Lower lobe of right lung (tissue), 2 donors: ENCODE data around the gene DIAPH3. TPM values are rescaled to one million over a fixed set of nuclear protein-coding genes. Genes with fewer than 3 reads are reported as not detected.
"Not testable (repeated sequence)": the region's sequence is repeated elsewhere in the genome, so short reads cannot be mapped to it uniquely, and the experiment has no call there.

Experiments
- ATAC-seq, 2 donors: fragments of 200-7000 bp; cut with Tn5 transposase; one replicate each; pipeline ENCODE4 v1.9.1; 2020 to 2022; ENCODE audit warnings: mild to moderate bottlenecking in 2 of 2, moderate library complexity in 2 of 2
- DNase-seq: peaks from one replicate; pipeline ENCODE4 v3.0.0-alpha.2; 2020
- H3K27ac ChIP-seq: fragments of 200-600 bp; one replicate; pipeline ENCODE4 v1.8.0; 2022
- H3K27me3 ChIP-seq: fragments of 200-600 bp; one replicate; pipeline ENCODE4 v1.8.0; 2022; ENCODE audit warnings: low read depth
- H3K36me3 ChIP-seq: fragments of 200-600 bp; one replicate; pipeline ENCODE4 v1.8.0; 2022; ENCODE audit warnings: mild to moderate bottlenecking
- H3K4me1 ChIP-seq: fragments of 200-600 bp; one replicate; pipeline ENCODE4 v1.8.0; 2022
- H3K4me3 ChIP-seq: fragments of 200-600 bp; one replicate; pipeline ENCODE4 v1.8.0; 2022; ENCODE audit warnings: mild to moderate bottlenecking
- H3K9me3 ChIP-seq: fragments of 200-600 bp; one replicate; pipeline ENCODE4 v1.8.0; 2022
- intact Hi-C: fragments of 100-400 bp; cut with DNase I; formaldehyde crosslinking; loops from one replicate; pipeline ENCODE4 v1.11.0; 2022
- total RNA-seq: library from RNA; stranded (reverse); fragmentation: NEBNext Ultra II Directional; extraction: Animal tissue kit (Norgen Biotek cat#: 25700); gene quantifications from one replicate; pipeline ENCODE4 v1.2.1, GENCODE V29; 2021
- TF ChIP-seq, protein P1 (sequence below): fragments of 200-600 bp; IDR thresholded peaks from one replicate; pipeline ENCODE4 v1.8.0; 2022; ENCODE audit warnings: antibody characterized with exemption, mild to moderate bottlenecking
- donor health status: DM: no; HTN: yes; CAD: no; lungs with severe emphysema.

The DIAPH3 gene
- total RNA-seq, 1 donor from 2014 or later: 3.2 TPM

DNA sequence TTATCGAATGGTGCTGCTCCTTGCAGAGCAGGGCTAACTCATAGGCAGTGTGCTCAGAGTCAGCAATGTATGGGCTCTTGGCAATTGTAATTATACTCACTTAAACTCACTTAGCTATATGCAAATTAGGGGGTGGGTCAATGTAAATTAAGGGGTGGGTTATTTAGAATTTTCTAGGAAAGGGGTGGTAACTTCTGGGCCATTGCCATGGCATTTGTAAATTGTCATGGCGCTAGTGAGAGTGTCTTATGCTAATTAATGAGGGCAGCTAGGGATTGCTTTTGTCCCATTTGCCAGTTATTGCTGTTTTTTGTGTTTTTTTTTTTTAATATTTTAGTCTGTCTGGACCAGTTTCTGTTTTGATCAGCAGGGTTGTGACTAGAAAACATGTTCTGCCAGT, 68.4 kb downstream of the DIAPH3 start:
- no peaks in the 10 kb centered on the region for H3K27me3 ChIP-seq
- intact Hi-C loops: no loop called here
- DNase-seq (no peak), ATAC-seq (no peak)
- H3K9me3 ChIP-seq: no peaks in the 10 kb centered on the region
- H3K4me3 ChIP-seq: no peak overlapping the region
- TF ChIP-seq, protein P1, sequence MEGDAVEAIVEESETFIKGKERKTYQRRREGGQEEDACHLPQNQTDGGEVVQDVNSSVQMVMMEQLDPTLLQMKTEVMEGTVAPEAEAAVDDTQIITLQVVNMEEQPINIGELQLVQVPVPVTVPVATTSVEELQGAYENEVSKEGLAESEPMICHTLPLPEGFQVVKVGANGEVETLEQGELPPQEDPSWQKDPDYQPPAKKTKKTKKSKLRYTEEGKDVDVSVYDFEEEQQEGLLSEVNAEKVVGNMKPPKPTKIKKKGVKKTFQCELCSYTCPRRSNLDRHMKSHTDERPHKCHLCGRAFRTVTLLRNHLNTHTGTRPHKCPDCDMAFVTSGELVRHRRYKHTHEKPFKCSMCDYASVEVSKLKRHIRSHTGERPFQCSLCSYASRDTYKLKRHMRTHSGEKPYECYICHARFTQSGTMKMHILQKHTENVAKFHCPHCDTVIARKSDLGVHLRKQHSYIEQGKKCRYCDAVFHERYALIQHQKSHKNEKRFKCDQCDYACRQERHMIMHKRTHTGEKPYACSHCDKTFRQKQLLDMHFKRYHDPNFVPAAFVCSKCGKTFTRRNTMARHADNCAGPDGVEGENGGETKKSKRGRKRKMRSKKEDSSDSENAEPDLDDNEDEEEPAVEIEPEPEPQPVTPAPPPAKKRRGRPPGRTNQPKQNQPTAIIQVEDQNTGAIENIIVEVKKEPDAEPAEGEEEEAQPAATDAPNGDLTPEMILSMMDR: no peak
- H3K36me3 ChIP-seq: no peaks in the 10 kb centered on the region
- no peak overlapping the region for H3K27ac ChIP-seq
- no peaks in the 10 kb centered on the region for H3K4me1 ChIP-seq

DNA sequence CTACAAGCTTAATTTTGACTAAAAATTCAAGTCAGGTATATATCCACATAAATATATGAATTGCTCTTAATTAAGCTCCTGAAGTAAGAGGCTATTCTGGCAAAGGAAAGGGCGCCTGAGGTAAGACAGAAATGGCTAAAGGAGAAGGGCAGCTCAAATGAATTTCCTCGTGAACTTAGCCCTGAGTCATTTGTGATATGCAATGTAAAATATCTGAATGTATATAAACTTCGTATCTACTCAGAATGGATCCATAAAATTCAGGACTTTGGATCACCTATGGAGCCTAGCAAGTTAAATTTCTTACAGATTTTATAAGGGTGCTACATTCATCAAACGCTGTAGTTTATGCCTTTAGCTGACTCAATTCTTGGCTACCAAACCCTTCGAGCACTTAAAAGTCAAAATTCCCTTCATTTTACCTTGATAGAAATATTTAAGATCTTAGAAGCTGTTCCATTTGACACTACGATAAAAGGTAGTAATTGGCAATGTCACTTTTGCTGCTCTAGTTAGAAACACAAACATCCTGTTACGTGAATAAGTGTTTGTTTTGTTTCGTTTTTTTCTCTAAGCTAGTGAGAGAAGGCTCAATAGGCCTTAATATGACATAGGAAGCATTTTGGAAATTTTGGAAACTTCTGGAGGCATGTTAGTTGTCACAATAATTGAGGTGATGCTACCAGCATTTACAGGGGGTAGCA, 69.2 kb downstream of the DIAPH3 start:
- no peaks in the 10 kb centered on the region for H3K27me3 ChIP-seq
- ATAC-seq (peak in 1 of 2 donors; percentile 44), DNase-seq (no peak)
- TF ChIP-seq, protein P1: no peak
- H3K9me3 ChIP-seq: no peaks in the 10 kb centered on the region
- intact Hi-C loops: no loop called here
- H3K4me3 ChIP-seq: no peak overlapping the region
- no peak overlapping the region for H3K27ac ChIP-seq
- H3K36me3 ChIP-seq: no peaks in the 10 kb centered on the region
- no peaks in the 10 kb centered on the region for H3K4me1 ChIP-seq

DNA sequence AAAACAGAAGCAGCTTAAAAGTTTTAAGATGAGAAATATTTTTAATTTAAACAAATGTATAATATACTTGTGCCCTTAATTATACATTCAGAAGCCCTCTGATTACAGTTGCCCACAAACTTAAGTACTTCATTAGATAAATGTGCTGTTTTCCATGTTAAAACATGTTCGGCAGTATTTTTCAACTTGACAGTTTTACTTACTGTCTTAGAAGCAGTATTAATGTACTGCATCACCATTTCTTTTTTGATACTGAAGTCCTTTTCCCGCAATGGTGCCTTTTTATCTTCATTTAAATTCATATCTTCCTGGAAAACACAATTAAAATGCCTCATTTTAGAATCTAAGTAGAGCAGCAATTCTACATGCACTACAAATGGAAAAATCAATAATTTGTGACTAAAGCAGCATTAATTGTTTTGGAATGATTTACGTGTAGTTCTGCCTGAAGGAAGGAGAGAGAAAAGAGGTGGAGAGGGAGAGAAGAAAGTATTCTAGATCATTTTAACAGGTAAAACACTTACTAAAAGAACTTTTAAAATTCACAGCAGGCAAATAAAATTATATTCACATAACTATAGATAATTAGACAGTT, 70.2 kb downstream of the DIAPH3 start:
- Histone ChIP-seq H3K27ac (no peak overlapping the region), H3K9me3 (no peaks in the 10 kb centered on the region), H3K36me3 (no peaks in the 10 kb centered on the region), H3K4me3 (no peak overlapping the region), H3K4me1 (no peaks in the 10 kb centered on the region), H3K27me3 (no peaks in the 10 kb centered on the region)
- TF ChIP-seq, protein P1: no peak
- ATAC-seq (no peak), DNase-seq (no peak)
- intact Hi-C loops: no loop called here

DNA sequence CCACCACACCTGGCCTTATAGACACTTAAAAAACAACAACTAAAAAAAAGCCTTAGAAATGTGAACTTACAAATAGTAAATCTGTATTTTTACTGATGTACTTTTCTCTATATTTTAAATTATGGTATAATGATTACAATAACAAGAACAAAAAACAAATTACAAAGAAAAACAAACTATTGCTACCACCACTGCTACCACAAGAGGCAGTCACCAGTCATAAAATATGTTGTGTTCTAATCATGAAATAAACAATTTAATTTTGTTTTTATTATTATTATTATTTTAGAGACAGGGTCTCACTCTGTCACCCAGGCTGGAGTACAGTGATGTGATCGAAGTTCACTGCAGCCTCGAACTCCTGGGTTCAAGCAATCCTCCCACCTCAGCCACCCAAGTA, 72.2 kb downstream of the DIAPH3 start:
- H3K9me3 ChIP-seq: no peaks in the 10 kb centered on the region
- no peak overlapping the region for H3K27ac ChIP-seq
- TF ChIP-seq, protein P1: no peak
- H3K27me3 ChIP-seq: no peaks in the 10 kb centered on the region
- H3K4me3 ChIP-seq: no peak overlapping the region
- no peaks in the 10 kb centered on the region for H3K36me3 ChIP-seq
- no peak for ATAC-seq
- no peak for DNase-seq
- no peaks in the 10 kb centered on the region for H3K4me1 ChIP-seq
- intact Hi-C loops: no loop called here

DNA sequence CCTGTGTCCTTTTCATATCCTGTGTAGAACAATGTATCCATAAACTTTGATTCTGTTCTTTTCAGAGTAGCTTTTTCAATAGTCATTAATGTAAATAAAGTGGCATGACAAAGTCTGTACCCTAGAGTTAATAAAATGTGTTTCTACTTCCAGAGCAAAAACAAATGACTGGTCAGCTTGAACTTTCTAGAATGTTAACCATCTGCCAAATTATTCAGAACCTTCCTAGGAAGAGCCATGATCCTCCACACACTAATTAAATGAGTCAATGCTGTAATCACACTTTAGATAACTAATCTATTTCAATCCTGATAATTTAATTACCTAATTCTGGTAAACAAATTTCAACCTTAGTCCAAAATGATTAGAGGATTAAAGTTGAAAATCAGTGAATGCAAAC, 73.2 kb downstream of the DIAPH3 start:
- Histone ChIP-seq H3K27me3 (no peaks in the 10 kb centered on the region), H3K4me3 (no peak overlapping the region), H3K4me1 (no peaks in the 10 kb centered on the region), H3K27ac (no peak overlapping the region), H3K9me3 (no peaks in the 10 kb centered on the region), H3K36me3 (no peaks in the 10 kb centered on the region)
- TF ChIP-seq, protein P1: no peak
- DNase-seq (no peak), ATAC-seq (no peak)
- intact Hi-C loops: no loop called here

DNA sequence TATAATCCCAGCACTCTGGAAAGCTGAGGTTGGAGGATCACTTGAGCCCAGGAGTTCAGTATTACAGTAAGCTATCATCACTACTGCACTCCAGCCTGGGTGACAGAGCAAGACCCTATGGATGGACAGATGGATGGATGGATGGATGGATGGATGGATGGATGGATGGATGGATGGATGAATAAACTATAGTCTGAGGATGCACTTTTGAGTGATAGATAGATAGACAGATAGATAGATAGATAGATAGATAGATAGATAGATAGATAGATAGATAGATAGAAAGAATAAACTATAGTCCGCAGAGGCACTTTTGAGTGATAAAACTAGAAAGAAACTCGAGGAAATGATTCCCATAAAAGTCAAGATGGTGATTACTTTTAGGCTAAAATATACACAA, 79.9 kb downstream of the DIAPH3 start:
- H3K4me1 ChIP-seq, H3K36me3 ChIP-seq, H3K9me3 ChIP-seq, ATAC-seq, H3K27me3 ChIP-seq, intact Hi-C loops, H3K27ac ChIP-seq, DNase-seq, H3K4me3 ChIP-seq: not testable (repeated sequence)
